ENCODE measurements around the gene KIAA1755.

KIAA1755 gene

DNA sequence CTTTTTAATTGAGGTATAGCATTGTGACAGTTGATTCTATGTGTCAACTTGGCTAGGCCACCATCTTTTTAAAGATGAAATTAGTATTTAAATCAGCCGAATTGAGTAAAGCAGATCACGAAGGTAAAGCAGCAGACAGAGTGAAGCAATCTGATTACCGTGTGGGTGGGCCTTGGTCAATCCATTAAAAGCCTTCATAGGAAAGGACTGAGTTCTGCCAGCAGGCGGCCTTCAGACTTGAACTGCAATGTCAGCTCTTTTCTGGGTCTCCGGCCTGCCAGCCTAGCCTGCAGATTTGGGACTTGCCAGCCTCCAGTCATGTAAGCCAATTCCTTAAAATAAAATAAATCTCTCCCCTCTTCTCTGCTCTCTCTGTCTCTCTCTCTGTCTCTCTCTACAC, 73.0 kb downstream of the KIAA1755 start:
- Histone ChIP-seq H3K9ac (ENCODE audit: insufficient read length, low read depth) (no peak overlapping the region), H3K4me3 (ENCODE audit: insufficient read length, low read depth) (no peak overlapping the region), H3K36me3 (ENCODE audit: insufficient read depth, insufficient read length, low read length) (no peaks in the 10 kb centered on the region), H3K9me3 (ENCODE audit: insufficient read depth, low read length) (peaks cover 1% of the 10 kb centered on the region; the same call in 1 of the 2 replicates), H3K27me3 (ENCODE audit: insufficient read depth, insufficient read length) (no peaks in the 10 kb centered on the region), H3K4me1 (ENCODE audit: insufficient read depth, insufficient read length) (no peaks in the 10 kb centered on the region)
- TF ChIP-seq SUZ12 (IDR thresholded peaks at IDR 0.05; ENCODE audit: extremely low read depth, insufficient read depth, insufficient read length) = no peak
- DNase-seq (ENCODE audit: low read depth, low spot score) = no peak

- H3K4me1 ChIP-seq (ENCODE audit: insufficient read depth, insufficient read length) = no peaks in the 10 kb centered on the region
- DNase-seq (ENCODE audit: low read depth, low spot score) = no peak
- H3K9me3 ChIP-seq (ENCODE audit: insufficient read depth, low read length) = peaks cover 8% of the 10 kb centered on the region; the same call in 1 of the 2 replicates
- H3K27me3 ChIP-seq (ENCODE audit: insufficient read depth, insufficient read length) = no peaks in the 10 kb centered on the region
- no peak overlapping the region for H3K9ac ChIP-seq (ENCODE audit: insufficient read length, low read depth)
- no peak overlapping the region for H3K4me3 ChIP-seq (ENCODE audit: insufficient read length, low read depth)
- TF ChIP-seq YY1 (IDR thresholded peaks at IDR 0.05; ENCODE audit: insufficient read depth, insufficient read length) (no peak), ZNF274 (IDR thresholded peaks at IDR 0.05; ENCODE audit: low read depth, low read length) (no peak)
- no peaks in the 10 kb centered on the region for H3K36me3 ChIP-seq (ENCODE audit: insufficient read depth, insufficient read length, low read length)
Measured at GRCh38 chr20:38186788-38187221, 73.7 kb downstream of the KIAA1755 start.

DNA sequence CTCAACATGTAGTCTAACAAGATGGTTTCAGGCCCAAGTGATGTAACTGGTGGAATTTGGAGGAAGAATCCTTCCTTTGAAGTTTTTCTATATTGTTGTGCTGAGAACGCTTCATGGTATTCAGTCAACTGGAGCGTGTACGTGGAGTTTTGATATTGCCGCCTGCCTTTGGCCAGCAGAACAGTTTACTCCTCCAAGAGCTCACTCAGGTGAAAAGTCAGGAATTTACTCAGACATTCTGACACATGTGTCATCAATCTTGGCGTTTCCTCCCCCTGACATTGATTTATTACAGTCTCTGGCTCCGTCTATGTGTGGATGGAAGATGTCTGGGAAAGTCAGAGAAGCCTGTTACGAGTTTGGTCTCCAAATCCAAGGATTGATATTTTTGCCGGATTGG, 76.4 kb downstream of the KIAA1755 start:
- Histone ChIP-seq H3K36me3 (ENCODE audit: insufficient read depth, insufficient read length, low read length) (no peaks in the 10 kb centered on the region), H3K4me1 (ENCODE audit: insufficient read depth, insufficient read length) (no peaks in the 10 kb centered on the region), H3K27me3 (ENCODE audit: insufficient read depth, insufficient read length) (no peaks in the 10 kb centered on the region), H3K9me3 (ENCODE audit: insufficient read depth, low read length) (peaks cover 11% of the 10 kb centered on the region; the same call in 1 of the 2 replicates), H3K4me3 (ENCODE audit: insufficient read length, low read depth) (no peak overlapping the region), H3K9ac (ENCODE audit: insufficient read length, low read depth) (no peak overlapping the region)
- DNase-seq (ENCODE audit: low read depth, low spot score) = no peak
- TF ChIP-seq ZNF274 (IDR thresholded peaks at IDR 0.05; ENCODE audit: low read depth, low read length) (no peak), YY1 (IDR thresholded peaks at IDR 0.05; ENCODE audit: insufficient read depth, insufficient read length) (no peak), SUZ12 (IDR thresholded peaks at IDR 0.05; ENCODE audit: extremely low read depth, insufficient read depth, insufficient read length) (no peak)

GRCh38 chr20:38181971-38182370, 78.6 kb downstream of the KIAA1755 start:
- no peak for DNase-seq (ENCODE audit: low read depth, low spot score)
- H3K4me1 ChIP-seq (ENCODE audit: insufficient read depth, insufficient read length) = no peaks in the 10 kb centered on the region

DNA sequence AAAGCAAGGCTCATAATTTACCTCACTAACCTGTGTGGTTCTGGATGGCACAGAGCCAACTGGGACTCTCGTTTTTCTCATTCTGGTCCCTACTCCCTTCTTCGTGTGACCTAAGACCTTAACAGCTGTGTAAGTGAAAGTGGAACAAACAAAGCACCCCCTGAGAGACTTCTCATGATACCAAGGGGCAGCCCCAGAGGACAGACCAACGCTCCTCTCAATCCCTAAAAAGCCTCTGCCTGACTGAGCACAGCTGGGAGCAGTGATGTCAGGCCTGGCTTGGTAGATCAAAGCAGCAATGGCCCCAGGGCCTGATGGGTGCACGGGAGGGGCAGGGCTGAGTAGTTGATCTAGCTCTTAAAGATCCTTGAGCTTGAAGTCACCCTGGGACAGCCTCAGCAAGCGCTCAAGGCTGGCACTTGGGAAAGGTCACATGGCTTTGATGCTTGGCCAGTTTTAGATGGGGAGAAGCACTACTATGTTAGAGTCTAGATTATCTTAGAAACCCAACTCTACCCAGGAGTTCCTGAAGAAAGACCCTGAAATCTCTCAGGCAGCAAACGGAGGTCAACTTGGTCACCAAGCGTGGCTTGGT, 79.2 kb downstream of the KIAA1755 start:
- H3K4me3 ChIP-seq (ENCODE audit: insufficient read length, low read depth) = no peak overlapping the region
- H3K27me3 ChIP-seq (ENCODE audit: insufficient read depth, insufficient read length) = no peaks in the 10 kb centered on the region
- H3K9ac ChIP-seq (ENCODE audit: insufficient read length, low read depth) = no peak overlapping the region
- H3K4me1 ChIP-seq (ENCODE audit: insufficient read depth, insufficient read length) = no peaks in the 10 kb centered on the region
- DNase-seq (ENCODE audit: low read depth, low spot score) = no peak
- no peaks in the 10 kb centered on the region for H3K36me3 ChIP-seq (ENCODE audit: insufficient read depth, insufficient read length, low read length)
- peaks cover 11% of the 10 kb centered on the region; the same call in 1 of the 2 replicates for H3K9me3 ChIP-seq (ENCODE audit: insufficient read depth, low read length)
- TF ChIP-seq YY1 (IDR thresholded peaks at IDR 0.05; ENCODE audit: insufficient read depth, insufficient read length) (no peak), SUZ12 (IDR thresholded peaks at IDR 0.05; ENCODE audit: extremely low read depth, insufficient read depth, insufficient read length) (no peak), ZNF274 (IDR thresholded peaks at IDR 0.05; ENCODE audit: low read depth, low read length) (no peak)

More at GRCh38 chr20:38181971-38182370, 78.6 kb downstream of the KIAA1755 start:
- H3K4me3 ChIP-seq (ENCODE audit: insufficient read length, low read depth) = no peak overlapping the region
- H3K36me3 ChIP-seq (ENCODE audit: insufficient read depth, insufficient read length, low read length) = no peaks in the 10 kb centered on the region
- H3K27me3 ChIP-seq (ENCODE audit: insufficient read depth, insufficient read length) = no peaks in the 10 kb centered on the region
- no peak overlapping the region for H3K9ac ChIP-seq (ENCODE audit: insufficient read length, low read depth)
- TF ChIP-seq YY1 (IDR thresholded peaks at IDR 0.05; ENCODE audit: insufficient read depth, insufficient read length) (no peak), SUZ12 (IDR thresholded peaks at IDR 0.05; ENCODE audit: extremely low read depth, insufficient read depth, insufficient read length) (no peak), ZNF274 (IDR thresholded peaks at IDR 0.05; ENCODE audit: low read depth, low read length) (no peak)
- H3K9me3 ChIP-seq (ENCODE audit: insufficient read depth, low read length) = peaks cover 11% of the 10 kb centered on the region; the same call in 1 of the 2 replicates

DNA sequence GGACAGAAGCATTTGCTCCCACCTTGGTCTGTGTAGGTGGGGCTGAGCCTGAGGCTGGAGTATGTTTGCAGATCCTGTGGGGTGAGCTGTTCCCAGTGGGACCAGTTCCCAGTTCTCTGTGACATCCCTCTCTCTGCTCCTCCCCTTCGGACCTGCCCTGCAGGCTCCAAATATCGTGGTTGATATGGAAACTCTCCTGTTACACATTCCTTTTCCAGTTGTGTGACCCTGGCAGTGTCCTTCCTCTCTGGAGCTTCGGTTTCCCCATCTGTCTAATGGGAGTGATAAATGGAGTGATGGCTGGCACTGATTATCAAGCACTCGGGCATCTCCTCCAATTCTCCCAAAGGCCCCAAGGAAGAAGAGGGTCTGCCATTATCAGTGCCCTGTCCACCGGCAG, 79.8 kb downstream of the KIAA1755 start:
- Histone ChIP-seq H3K9me3 (ENCODE audit: insufficient read depth, low read length) (peaks cover 11% of the 10 kb centered on the region; the same call in 1 of the 2 replicates), H3K27me3 (ENCODE audit: insufficient read depth, insufficient read length) (no peaks in the 10 kb centered on the region), H3K36me3 (ENCODE audit: insufficient read depth, insufficient read length, low read length) (no peaks in the 10 kb centered on the region), H3K4me1 (ENCODE audit: insufficient read depth, insufficient read length) (no peaks in the 10 kb centered on the region), H3K9ac (ENCODE audit: insufficient read length, low read depth) (no peak overlapping the region), H3K4me3 (ENCODE audit: insufficient read length, low read depth) (no peak overlapping the region)
- TF ChIP-seq YY1 (IDR thresholded peaks at IDR 0.05; ENCODE audit: insufficient read depth, insufficient read length) (no peak), ZNF274 (IDR thresholded peaks at IDR 0.05; ENCODE audit: low read depth, low read length) (no peak), SUZ12 (IDR thresholded peaks at IDR 0.05; ENCODE audit: extremely low read depth, insufficient read depth, insufficient read length) (no peak)
- DNase-seq (ENCODE audit: low read depth, low spot score) = no peak

DNA sequence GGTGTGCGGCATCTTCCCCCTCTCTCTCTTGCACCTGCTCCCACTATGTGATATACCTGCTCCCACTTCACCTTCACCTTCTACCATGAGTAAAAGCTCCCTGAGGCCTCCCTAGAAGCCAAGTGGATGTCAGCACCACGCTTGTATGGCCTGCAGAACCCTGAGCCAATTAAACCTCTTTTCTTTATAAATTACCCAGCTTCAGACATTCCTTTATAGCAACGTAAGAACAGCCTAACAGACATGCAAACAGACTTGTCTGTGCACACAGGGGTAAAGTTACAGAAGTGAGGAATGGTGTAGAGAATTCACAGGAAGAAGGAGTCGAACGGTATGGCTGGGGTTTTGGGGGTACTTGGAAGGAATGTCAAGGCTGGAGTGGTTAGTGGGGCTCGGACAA, 80.7 kb downstream of the KIAA1755 start:
- Histone ChIP-seq H3K36me3 (ENCODE audit: insufficient read depth, insufficient read length, low read length) (no peaks in the 10 kb centered on the region), H3K4me3 (ENCODE audit: insufficient read length, low read depth) (no peak overlapping the region), H3K27me3 (ENCODE audit: insufficient read depth, insufficient read length) (no peaks in the 10 kb centered on the region), H3K9me3 (ENCODE audit: insufficient read depth, low read length) (peaks cover 11% of the 10 kb centered on the region; the same call in 1 of the 2 replicates), H3K4me1 (ENCODE audit: insufficient read depth, insufficient read length) (no peaks in the 10 kb centered on the region), H3K9ac (ENCODE audit: insufficient read length, low read depth) (no peak overlapping the region)
- no peak for DNase-seq (ENCODE audit: low read depth, low spot score)
- TF ChIP-seq YY1 (IDR thresholded peaks at IDR 0.05; ENCODE audit: insufficient read depth, insufficient read length) (no peak), SUZ12 (IDR thresholded peaks at IDR 0.05; ENCODE audit: extremely low read depth, insufficient read depth, insufficient read length) (no peak), ZNF274 (IDR thresholded peaks at IDR 0.05; ENCODE audit: low read depth, low read length) (no peak)

Data from NT2/D1 (cell line).